ENCODE results near the gene NOP53. TPM values are rescaled to one million over a fixed set of nuclear protein-coding genes. Genes with fewer than 3 reads are reported as not detected.
"Not testable (repeated sequence)": the region's sequence is repeated elsewhere in the genome, so short reads cannot be mapped to it uniquely, and the experiment has no call there.

The NOP53 gene
- total RNA-seq, 6 experiments from 2014 or later: 73.6 to 105 (median 79.4) TPM

GRCh38 chr19:47781590-47782262, 36.4 kb downstream of the NOP53 start:
- no peaks in the 10 kb centered on the region for H3K27me3 ChIP-seq
- TF ChIP-seq POLR2A (IDR thresholded peaks at IDR 0.05) (no peak), CTCF (IDR thresholded peaks at IDR 0.05) (no peak)

GRCh38 chr19:47786566-47786965, 41.2 kb downstream of the NOP53 start:
- no peak for DNase-seq

More at GRCh38 chr19:47781590-47782262, 36.4 kb downstream of the NOP53 start:
- 41% methylated on average over 9 of the region's 9 CpGs for WGBS (ENCODE audit: insufficient coverage, low coverage, low lambda C conversion rate, missing lambda C conversion rate)
- H3K27ac ChIP-seq: peak overlapping the region in 2 of 3 donors; percentile 21 to 47
- DNase-seq (peak in 1 of 3 donors; percentile 44), ATAC-seq (peak in 3 of 4 donors; percentile 7 to 38 (median 21))
- intact Hi-C loops (cut with DNase I): loop anchor here in 1 of 2 donors (10.0 kb wide), 1 partner anchor 67 kb away; the partner anchor contains the start of gene EHD2
- H3K9me3 ChIP-seq: no peaks in the 10 kb centered on the region
- no peak overlapping the region for H3K4me3 ChIP-seq
- H3K4me1 ChIP-seq: peaks cover 0 to 20% (median 0%) of the 10 kb centered on the region in 4 donors
- peaks cover 0 to 35% (median 3%) of the 10 kb centered on the region in 4 donors for H3K36me3 ChIP-seq

GRCh38 chr19:47787307-47787706, 42.0 kb downstream of the NOP53 start:
- H3K36me3 ChIP-seq: peaks cover 0 to 32% (median 2%) of the 10 kb centered on the region in 4 donors
- WGBS (ENCODE audit: insufficient coverage, low coverage, low lambda C conversion rate, missing lambda C conversion rate): 76% methylated on average over 5 of the region's 10 CpGs
- H3K9me3 ChIP-seq, H3K27me3 ChIP-seq, ATAC-seq, H3K27ac ChIP-seq, H3K4me3 ChIP-seq, DNase-seq, H3K4me1 ChIP-seq: not testable (repeated sequence)
- intact Hi-C loops (cut with DNase I): loop anchor here in 1 of 2 donors (10.0 kb wide), 1 partner anchor 73 kb away; the partner anchor contains the start of gene EHD2

More at GRCh38 chr19:47786566-47786965, 41.2 kb downstream of the NOP53 start:
- 96% methylated on average over 5 of the region's 7 CpGs for WGBS (ENCODE audit: insufficient coverage, low coverage, low lambda C conversion rate, missing lambda C conversion rate)
- no peak for ATAC-seq
- Histone ChIP-seq H3K9me3 (no peaks in the 10 kb centered on the region), H3K4me1 (peaks cover 0 to 8% (median 0%) of the 10 kb centered on the region in 4 donors), H3K36me3 (peaks cover 0 to 32% (median 2%) of the 10 kb centered on the region in 4 donors), H3K27ac (no peak overlapping the region), H3K27me3 (no peaks in the 10 kb centered on the region), H3K4me3 (no peak overlapping the region)
- no peak for TF ChIP-seq POLR2A (IDR thresholded peaks at IDR 0.05)
- TF ChIP-seq CTCF (IDR thresholded peaks at IDR 0.05): no peak
- intact Hi-C loops (cut with DNase I): loop anchor here in 1 of 2 donors (10.0 kb wide), 1 partner anchor 72 kb away; the partner anchor contains the start of gene EHD2

- H3K4me3 ChIP-seq, ATAC-seq, H3K4me1 ChIP-seq, H3K9me3 ChIP-seq, DNase-seq, H3K27ac ChIP-seq, H3K27me3 ChIP-seq: not testable (repeated sequence)
- intact Hi-C loops (cut with DNase I): loop anchor here in 1 of 2 donors (10.0 kb wide), 1 partner anchor 75 kb away; the partner anchor contains the start of gene EHD2
- WGBS (ENCODE audit: insufficient coverage, low coverage, low lambda C conversion rate, missing lambda C conversion rate): 77% methylated on average over 9 of the region's 13 CpGs
- peaks cover 0 to 11% (median 0%) of the 10 kb centered on the region in 4 donors for H3K36me3 ChIP-seq
Observed at GRCh38 chr19:47789811-47790210, 44.5 kb downstream of the NOP53 start.

GRCh38 chr19:47790398-47790814, 45.1 kb downstream of the NOP53 start:
- Histone ChIP-seq H3K4me3 (no peak overlapping the region), H3K36me3 (peaks cover 0 to 6% (median 0%) of the 10 kb centered on the region in 4 donors), H3K9me3 (peaks cover 0 to 4% (median 0%) of the 10 kb centered on the region in 4 donors), H3K27me3 (no peaks in the 10 kb centered on the region), H3K27ac (no peak overlapping the region), H3K4me1 (no peaks in the 10 kb centered on the region)
- ATAC-seq (peak; percentile 82 to 86 (median 84)), DNase-seq (peak; percentile 83 to 85 (median 84))
- WGBS (ENCODE audit: insufficient coverage, low coverage, low lambda C conversion rate, missing lambda C conversion rate): 2% methylated on average over 9 of the region's 10 CpGs
- intact Hi-C loops (cut with DNase I): no loop called here
- no peak for TF ChIP-seq POLR2A (IDR thresholded peaks at IDR 0.05)
- peak; percentile 54 to 84 (median 78) for TF ChIP-seq CTCF (IDR thresholded peaks at IDR 0.05)

Data from right lobe of liver (tissue), 6 donors.